CD4-positive, alpha-beta T cell treated with Interleukin-4 for 4 hours (primary cell): ENCODE measurements around the gene RBM17.
"Not testable (repeated sequence)": the region's sequence is repeated elsewhere in the genome, so short reads cannot be mapped to it uniquely, and the experiment has no call there.

ENCODE experiments used
- DNase-seq: peaks from one replicate; pipeline ENCODE4 v3.0.0-alpha.2; 2020

RBM17 gene

DNA sequence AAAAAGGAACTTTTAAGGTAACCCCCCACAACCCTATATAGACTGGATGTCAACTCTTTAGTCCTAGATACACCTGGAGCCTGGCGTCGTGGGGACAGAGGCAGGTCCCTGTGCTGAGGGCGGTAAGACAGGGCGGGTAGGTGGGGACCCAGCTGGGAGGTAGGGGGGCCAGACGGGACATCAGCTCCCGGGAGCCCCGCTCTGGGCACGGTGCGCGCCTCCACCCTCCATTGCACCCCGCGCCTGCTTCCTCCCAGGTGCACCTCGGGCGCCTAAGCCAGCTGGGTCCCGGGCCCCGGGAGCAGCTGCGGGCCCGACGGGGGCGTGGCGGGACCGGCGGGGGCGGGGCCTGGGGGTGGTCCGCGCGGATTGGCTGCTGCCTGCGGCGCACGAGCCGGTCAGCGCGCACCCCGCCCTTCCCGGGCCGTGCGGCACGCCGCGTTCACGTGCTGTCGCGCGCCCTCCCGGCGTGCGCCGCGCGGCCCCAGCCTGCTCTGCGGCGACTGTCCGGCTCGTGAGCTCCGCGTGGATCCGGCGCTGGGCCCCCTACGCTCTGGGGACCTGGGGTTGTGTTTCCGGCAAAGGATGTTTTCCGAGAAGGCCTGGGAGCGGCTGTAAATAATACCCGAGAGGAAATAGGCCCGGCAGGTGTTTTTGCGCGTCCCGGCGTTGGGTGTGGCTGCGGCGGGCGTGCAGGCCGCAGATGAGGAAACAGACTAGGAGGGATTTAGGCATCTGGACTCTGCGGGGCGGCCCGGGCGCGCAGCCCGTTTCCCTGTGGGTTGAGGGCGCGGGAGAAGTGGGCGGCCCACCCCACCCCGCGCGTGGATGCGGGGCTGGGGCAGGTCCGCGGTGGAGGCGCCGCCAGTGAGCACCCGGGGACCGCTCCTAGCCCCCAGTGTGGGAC is 74.8 kb downstream of the RBM17 start:
- DNase-seq = peak; percentile 86

DNA sequence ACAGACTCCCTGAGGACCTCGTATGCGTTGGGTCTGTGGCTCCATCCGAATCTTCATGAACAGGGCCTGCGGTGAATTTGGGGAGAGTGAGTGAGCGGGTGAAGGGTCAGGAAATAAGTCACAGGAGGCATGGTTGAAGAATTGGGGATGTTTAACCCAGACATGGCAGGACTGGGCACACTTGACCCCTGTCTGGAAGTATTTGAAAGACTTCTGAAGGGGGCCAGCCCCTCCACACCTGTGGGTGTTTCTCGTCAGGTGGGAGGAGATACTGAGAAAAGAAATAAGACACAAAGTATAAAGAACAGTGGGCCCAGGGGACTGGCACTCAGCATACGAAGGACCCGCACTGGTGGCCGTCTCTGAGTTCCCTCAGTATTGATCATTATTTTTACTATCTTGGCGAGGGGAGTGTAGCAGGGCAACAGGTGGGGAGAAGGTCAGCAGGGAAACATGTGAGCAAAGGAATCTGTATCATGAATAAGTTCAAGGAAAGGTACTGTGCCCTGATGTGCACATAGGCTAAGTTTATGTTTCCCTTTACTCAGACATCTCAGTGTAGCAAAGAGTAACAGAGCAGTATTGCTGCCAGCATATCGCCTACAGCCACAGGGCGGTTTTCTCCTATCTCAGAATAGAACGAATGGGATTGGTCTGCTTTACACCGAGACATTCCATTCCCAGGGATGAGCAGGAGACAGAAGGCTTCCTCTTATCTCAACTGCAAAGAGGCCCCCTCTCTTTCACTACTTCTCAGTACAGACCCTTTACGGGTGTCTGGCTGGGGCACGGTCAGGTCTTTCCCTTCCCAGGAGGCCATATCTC is 75.6 kb downstream of the RBM17 start:
- DNase-seq = no peak

DNA sequence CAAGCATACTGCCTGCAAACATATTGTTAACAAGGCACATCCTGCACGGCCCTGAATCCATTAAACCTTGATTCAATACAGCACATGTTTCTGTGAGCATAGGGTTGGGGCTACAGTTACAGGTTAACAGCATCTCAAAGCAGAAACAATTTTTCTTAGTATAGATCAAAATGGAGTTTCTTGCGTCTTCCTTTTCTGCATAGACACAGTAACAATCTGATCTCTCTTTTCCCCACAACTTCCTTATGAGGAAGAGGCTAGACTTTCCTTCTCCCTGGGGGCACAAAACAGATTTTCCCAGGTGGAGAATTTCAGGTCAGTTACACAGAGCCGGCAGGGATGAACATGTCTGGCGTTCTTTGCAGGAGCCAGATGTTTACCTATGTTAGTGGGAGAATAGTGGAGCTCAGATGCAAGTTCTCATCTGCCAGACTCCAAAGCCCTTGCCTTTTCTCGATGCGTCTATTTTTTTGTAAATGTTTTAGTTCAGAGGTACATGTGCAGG is 76.4 kb downstream of the RBM17 start:
- no peak for DNase-seq

- not testable (repeated sequence) for DNase-seq
These were observed 77.1 kb downstream of the RBM17 start for GRCh38 chr10:6165933-6166332.
